Karpas-422 (cell line): ENCODE results near the gene GPR17. TPM values are rescaled to one million over a fixed set of nuclear protein-coding genes. Genes with fewer than 3 reads are reported as not detected.

Experiments used
- DNase-seq: peaks from one replicate; pipeline ENCODE4 v3.0.0-alpha.2; 2015
- H2AFZ ChIP-seq: fragments of 200-600 bp; sonication (generic); 2 replicates; pipeline ENCODE4 v1.6.1; 2014; ENCODE audit warnings: antibody characterized with exemption, low read length, mixed read lengths
- H3K27ac ChIP-seq: fragments of 200-600 bp; sonication (generic); 2 replicates; pipeline ENCODE4 v1.5.1; 2014; ENCODE audit warnings: mild to moderate bottlenecking, low read length, moderate library complexity
- H3K27me3 ChIP-seq: fragments of 200-600 bp; sonication (generic); 2 replicates; pipeline ENCODE4 v1.6.1; 2014; ENCODE audit warnings: low read length, mixed read lengths
- H3K36me3 ChIP-seq: fragments of 200-600 bp; sonication (generic); 2 replicates; pipeline ENCODE4 v1.6.1; 2014; ENCODE audit warnings: low read length, mixed read lengths; ENCODE audit not compliant: insufficient read depth
- H3K4me1 ChIP-seq: fragments of 200-600 bp; sonication (generic); 2 replicates; pipeline ENCODE4 v1.6.1; 2014; ENCODE audit warnings: mild to moderate bottlenecking, low read length, mixed read lengths
- H3K4me2 ChIP-seq: fragments of 200-600 bp; sonication (generic); 2 replicates; pipeline ENCODE4 v1.6.1; 2014; ENCODE audit warnings: low read length, low read depth, mild to moderate bottlenecking; ENCODE audit not compliant: poor library complexity, severe bottlenecking
- H3K4me3 ChIP-seq: fragments of 200-600 bp; sonication (generic); 2 replicates; pipeline ENCODE4 v1.5.1; 2014; ENCODE audit warnings: mild to moderate bottlenecking, antibody characterized with exemption, low read length, mixed read lengths
- H3K79me2 ChIP-seq: fragments of 200-600 bp; sonication (generic); 2 replicates; pipeline ENCODE4 v1.6.1; 2014; ENCODE audit warnings: mild to moderate bottlenecking, low read length, mixed read lengths
- H3K9ac ChIP-seq: fragments of 200-600 bp; sonication (generic); 2 replicates; pipeline ENCODE4 v1.6.0; 2014; ENCODE audit warnings: low read length
- H3K9me2 ChIP-seq: fragments of 200-600 bp; sonication (generic), shearing (Covaris generic); replicated peaks from 2 replicates; pipeline ENCODE4 v1.6.0; 2014; ENCODE audit warnings: mild to moderate bottlenecking, low read length, moderate library complexity; ENCODE audit not compliant: insufficient read depth
- H3K9me3 ChIP-seq: fragments of 300-700, 200-600 bp; sonication (generic); 2 replicates; pipeline ENCODE4 v1.6.1; 2014; ENCODE audit warnings: low read length, mixed read lengths
- H4K20me1 ChIP-seq: fragments of 200-600 bp; sonication (generic); 2 replicates; pipeline ENCODE4 v1.6.1; 2014; ENCODE audit warnings: mild to moderate bottlenecking, antibody characterized with exemption, low read length, low read depth; ENCODE audit not compliant: insufficient read depth
- total RNA-seq: library from RNA; depleted of rRNA; stranded (reverse); fragments of >200 nt; shearing (Covaris generic); gene quantifications from 2 replicates; pipeline ENCODE4 v1.2.3, GENCODE V29; 2014; ENCODE audit warnings: low replicate concordance

The GPR17 gene
- total RNA-seq, 1 experiment from 2014 or later, result not detected

DNA sequence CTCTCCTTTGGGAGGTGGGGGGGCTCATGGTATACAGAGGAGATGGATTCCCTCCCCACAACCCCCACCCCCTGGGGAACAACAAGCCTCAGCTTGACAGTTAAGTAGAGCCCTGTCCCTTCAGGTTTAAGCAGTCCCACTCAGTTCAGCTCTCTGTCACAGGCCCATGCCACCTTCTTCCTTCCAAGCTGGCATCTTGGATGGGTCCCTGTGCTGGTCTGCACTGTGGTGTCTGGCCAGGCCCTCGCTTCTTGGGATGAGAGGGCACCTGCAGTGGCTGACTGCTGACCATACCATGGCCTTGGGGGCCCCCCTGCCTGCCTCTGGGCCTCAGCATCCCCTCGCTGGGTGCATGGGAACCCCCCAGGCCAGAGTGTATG is 20.4 kb upstream of the GPR17 start:
- DNase-seq, result no peak

DNA sequence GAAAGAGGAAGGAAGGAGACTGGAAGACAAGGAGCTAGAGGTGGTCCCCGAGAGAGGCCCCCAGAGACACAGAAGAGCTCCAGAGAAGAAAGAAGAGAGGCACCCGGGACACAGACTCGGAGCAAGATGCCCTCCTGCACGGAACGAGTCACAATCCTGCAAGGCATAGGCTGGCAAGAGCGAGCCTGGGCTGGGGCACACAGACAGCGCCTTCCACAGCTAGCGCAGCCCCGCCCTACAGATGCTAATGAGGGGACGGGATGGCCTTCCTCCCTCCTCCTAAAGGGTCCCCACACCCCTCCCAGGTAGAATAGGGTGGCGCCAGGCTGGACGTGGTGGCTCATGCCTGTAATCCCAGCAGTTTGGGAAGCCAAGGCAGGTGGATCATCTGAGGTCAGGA is 19.8 kb upstream of the GPR17 start:
- Histone ChIP-seq H3K27ac (no peak overlapping the region), H3K4me1 (peaks cover 12% of the 10 kb centered on the region), H3K9me3 (no peaks in the 10 kb centered on the region), H3K4me2 (no peak overlapping the region), H3K9me2 (no peaks in the 10 kb centered on the region), H3K9ac (no peak overlapping the region), H3K4me3 (no peak overlapping the region), H3K79me2 (no peaks in the 10 kb centered on the region), H3K36me3 (no peaks in the 10 kb centered on the region), H3K27me3 (no peaks in the 10 kb centered on the region), H2AFZ (no peak overlapping the region), H4K20me1 (no peaks in the 10 kb centered on the region)
- DNase-seq, result no peak

More for the DNA sequence above, 20.4 kb upstream of the GPR17 start:
- H3K4me3 ChIP-seq, result no peak overlapping the region
- H3K9me2 ChIP-seq, result no peaks in the 10 kb centered on the region
- H3K9me3 ChIP-seq, result no peaks in the 10 kb centered on the region
- no peaks in the 10 kb centered on the region for H3K79me2 ChIP-seq
- H3K9ac ChIP-seq, result no peak overlapping the region
- H3K4me1 ChIP-seq, result peaks cover 5% of the 10 kb centered on the region
- H2AFZ ChIP-seq, result no peak overlapping the region
- H3K4me2 ChIP-seq, result no peak overlapping the region
- no peak overlapping the region for H3K27ac ChIP-seq
- H3K27me3 ChIP-seq, result no peaks in the 10 kb centered on the region
- H4K20me1 ChIP-seq, result no peaks in the 10 kb centered on the region
- H3K36me3 ChIP-seq, result no peaks in the 10 kb centered on the region

DNA sequence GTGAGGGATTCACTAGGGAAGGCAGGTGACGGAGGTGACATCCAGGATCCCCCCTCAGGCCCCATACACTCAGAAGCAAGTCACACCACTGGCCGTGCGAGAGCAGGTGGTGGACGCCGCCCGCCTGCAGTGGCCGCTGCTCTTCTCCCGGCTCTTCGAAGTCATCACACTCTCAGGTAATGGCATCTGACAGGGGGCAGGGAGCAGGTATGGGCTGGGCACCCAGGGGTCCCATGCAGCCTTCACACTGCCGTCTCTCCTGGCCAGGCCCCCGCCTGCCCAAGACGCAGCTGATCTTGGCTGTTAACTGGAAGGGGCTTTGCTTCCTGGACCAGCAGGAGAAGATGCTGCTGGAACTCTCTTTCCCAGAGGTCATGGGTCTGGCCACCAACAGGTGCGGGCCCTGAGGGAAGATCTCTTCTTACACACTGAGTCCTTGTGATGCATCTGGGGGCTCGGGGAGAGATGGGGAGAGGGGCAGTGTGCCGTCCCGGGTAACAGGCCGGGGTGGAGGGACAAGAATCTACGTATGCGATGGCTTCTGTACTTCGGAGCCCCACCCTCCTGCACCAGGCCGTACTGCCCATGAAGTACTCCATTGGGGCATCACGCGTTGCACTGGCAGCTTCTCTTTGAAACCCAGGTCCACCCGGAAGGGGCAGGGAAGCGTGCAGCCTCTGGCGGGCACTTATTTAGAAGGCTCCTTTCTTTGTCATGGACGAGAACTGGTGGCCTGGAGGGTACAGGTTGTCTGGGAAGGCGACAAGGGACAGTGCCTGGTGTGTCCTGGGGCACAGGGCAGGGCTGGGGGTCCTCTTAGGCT is 18.8 kb upstream of the GPR17 start:
- Histone ChIP-seq H3K9me2 (no peaks in the 10 kb centered on the region), H4K20me1 (no peaks in the 10 kb centered on the region)
- no peak for DNase-seq

DNA sequence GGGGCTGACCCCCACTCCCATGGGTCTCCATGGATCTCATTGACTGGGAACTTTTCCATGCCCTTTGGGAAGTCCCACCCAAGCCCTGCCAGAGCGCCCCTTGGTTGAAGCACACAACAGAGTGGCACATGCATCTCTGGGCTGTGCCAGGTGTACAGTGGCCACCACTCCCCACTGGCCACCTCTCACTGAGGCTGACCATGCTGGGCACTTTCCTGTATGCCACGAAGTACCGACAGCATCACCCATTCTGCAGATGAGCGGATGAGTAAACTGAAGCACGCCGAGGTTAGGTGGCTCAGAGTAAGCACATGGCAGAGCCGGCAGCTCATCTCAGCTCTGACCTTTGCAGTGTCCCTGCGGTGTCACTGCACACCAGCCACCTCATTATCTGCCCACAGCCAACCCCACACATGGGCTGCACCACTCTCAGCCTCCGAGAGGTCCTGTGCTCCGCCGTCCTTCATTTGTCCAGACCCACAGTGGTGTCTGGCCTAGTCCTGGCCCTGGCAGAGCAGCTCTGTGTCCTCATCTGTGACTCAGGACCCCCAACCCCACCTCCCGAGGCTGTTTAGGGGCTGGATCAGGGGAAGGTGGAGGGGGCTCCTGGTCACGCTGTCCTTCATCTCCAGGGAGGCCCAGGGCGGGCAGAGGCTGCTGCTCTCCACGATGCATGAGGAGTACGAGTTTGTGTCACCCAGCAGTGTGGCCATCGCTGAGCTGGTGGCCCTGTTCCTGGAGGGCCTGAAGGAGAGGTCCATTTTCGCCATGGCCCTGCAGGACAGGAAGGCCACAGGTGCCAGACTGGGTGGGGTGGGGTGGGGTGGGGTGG is 18.0 kb upstream of the GPR17 start:
- H3K9ac ChIP-seq, result no peak overlapping the region
- no peaks in the 10 kb centered on the region for H3K27me3 ChIP-seq
- H3K4me3 ChIP-seq, result no peak overlapping the region
- H2AFZ ChIP-seq, result no peak overlapping the region
- H3K27ac ChIP-seq, result no peak overlapping the region
- no peaks in the 10 kb centered on the region for H3K9me2 ChIP-seq
- no peak for DNase-seq
- no peaks in the 10 kb centered on the region for H3K79me2 ChIP-seq
- no peaks in the 10 kb centered on the region for H3K36me3 ChIP-seq
- H3K4me2 ChIP-seq, result no peak overlapping the region
- no peaks in the 10 kb centered on the region for H4K20me1 ChIP-seq
- H3K9me3 ChIP-seq, result no peaks in the 10 kb centered on the region
- peaks cover 27% of the 10 kb centered on the region for H3K4me1 ChIP-seq

More for the DNA sequence above, 18.8 kb upstream of the GPR17 start:
- H3K4me1 ChIP-seq, result peaks cover 18% of the 10 kb centered on the region
- no peaks in the 10 kb centered on the region for H3K36me3 ChIP-seq
- no peaks in the 10 kb centered on the region for H3K79me2 ChIP-seq
- no peaks in the 10 kb centered on the region for H3K27me3 ChIP-seq
- H3K4me2 ChIP-seq, result no peak overlapping the region
- H3K9me3 ChIP-seq, result no peaks in the 10 kb centered on the region
- H2AFZ ChIP-seq, result no peak overlapping the region
- H3K4me3 ChIP-seq, result no peak overlapping the region
- no peak overlapping the region for H3K27ac ChIP-seq
- H3K9ac ChIP-seq, result no peak overlapping the region

DNA sequence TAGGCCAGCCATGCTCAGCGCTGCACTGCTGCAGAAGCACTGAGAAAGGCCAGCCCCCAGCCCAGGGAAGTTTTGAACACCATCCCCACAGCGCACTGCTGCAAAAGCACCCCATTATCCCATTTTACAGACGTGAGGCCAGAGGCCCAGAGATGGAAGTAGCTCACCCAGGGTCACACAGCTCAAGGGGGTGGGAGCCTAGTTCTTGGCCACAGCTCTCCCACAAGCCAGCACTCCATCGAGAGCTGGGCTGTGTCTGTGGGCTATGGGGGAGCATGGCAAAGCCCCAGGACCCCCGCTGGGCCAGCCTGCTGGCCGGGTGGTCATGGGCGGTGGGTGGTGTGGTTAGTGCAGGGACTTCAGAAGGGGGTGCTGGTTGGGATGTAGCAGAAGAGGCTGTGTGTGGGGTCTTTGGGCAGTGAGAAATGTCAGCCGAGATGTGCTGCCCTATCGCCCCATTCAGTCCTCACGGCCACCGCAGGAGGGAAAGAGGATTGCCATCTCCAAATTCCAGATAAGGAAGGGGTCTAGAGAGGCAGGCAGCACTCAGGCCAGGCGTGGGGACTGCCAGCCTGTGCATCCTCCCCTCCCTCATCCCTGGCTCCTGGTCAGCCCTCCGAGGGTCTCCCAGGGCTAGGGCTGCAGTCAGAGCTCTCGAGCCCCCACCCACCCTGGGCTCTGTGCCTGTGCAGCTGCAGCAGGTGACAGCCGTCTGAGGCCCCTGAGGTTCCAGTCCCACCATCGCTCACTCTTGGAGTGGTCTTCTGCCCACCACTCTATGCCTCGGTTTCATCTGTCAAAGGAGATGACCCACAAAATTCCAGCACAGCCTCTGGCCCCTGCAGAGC is 17.0 kb upstream of the GPR17 start:
- H3K4me3 ChIP-seq, result no peak overlapping the region
- no peak for DNase-seq
- no peaks in the 10 kb centered on the region for H4K20me1 ChIP-seq
- H3K27ac ChIP-seq, result no peak overlapping the region
- H3K4me2 ChIP-seq, result no peak overlapping the region
- peaks cover 37% of the 10 kb centered on the region for H3K4me1 ChIP-seq
- H3K27me3 ChIP-seq, result no peaks in the 10 kb centered on the region
- no peaks in the 10 kb centered on the region for H3K9me2 ChIP-seq
- H3K36me3 ChIP-seq, result no peaks in the 10 kb centered on the region
- H3K9ac ChIP-seq, result no peak overlapping the region
- no peaks in the 10 kb centered on the region for H3K9me3 ChIP-seq
- H2AFZ ChIP-seq, result no peak overlapping the region
- H3K79me2 ChIP-seq, result no peaks in the 10 kb centered on the region

DNA sequence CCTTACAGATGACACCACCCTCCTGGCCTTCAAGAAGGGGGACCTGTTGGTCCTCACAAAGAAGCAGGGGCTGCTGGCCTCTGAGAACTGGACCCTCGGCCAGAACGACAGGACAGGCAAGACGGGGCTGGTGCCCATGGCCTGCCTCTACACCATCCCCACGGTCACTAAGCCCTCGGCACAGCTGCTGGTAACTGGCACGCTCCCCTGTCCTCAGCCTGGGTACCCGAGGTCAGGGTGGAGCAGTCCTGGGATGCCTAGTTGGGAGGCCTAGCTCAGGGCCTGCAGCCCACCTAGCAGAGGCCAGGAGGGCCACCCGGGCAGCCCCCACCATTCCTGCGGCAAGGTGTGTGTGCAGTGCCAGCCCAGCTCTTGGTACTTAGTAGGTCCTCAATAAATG is 16.3 kb upstream of the GPR17 start:
- Histone ChIP-seq H3K4me3 (no peak overlapping the region), H3K9ac (no peak overlapping the region), H2AFZ (no peak overlapping the region), H3K27ac (no peak overlapping the region), H3K9me3 (no peaks in the 10 kb centered on the region), H3K9me2 (no peaks in the 10 kb centered on the region), H3K4me2 (no peak overlapping the region), H4K20me1 (no peaks in the 10 kb centered on the region), H3K4me1 (peaks cover 42% of the 10 kb centered on the region), H3K27me3 (no peaks in the 10 kb centered on the region), H3K79me2 (no peaks in the 10 kb centered on the region), H3K36me3 (no peaks in the 10 kb centered on the region)
- DNase-seq, result no peak

DNA sequence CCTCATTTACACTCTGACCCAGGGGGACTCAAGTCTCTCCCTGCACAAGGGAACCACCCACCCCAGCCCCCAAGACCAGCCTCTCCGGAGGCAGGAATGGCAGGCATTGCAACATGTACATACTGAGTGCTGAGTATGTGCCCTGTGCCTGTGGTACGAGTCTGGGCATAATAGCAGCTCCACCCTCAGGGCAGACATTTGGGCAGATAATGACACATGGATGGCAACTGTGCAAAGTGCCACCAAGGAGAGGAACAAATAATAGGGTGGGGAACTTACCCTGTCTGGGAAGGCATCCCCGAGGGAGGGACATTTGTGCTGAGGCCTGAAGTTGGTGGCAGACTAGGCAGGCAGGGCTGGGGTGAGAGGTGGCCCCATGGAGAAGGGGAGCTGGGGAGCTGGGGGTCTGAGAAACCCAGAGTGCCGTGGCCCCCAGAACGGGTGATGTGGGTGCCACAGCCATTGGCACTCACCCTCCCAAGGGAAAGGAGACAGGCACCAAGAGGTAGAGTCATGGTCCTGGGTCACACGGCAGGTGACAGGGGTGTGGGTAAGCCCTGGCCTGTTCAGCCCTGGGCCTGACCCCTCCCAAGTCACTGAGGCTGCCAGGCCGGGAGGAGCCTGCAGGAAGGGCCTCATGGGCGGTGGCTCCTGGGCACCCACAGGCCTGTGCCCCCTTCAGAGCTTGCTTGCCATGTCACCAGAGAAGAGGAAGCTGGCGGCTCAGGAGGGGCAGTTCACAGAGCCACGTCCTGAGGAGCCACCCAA is 15.7 kb upstream of the GPR17 start:
- Histone ChIP-seq H3K27me3 (no peaks in the 10 kb centered on the region), H3K27ac (no peak overlapping the region), H3K4me1 (peaks cover 42% of the 10 kb centered on the region), H3K9me3 (no peaks in the 10 kb centered on the region), H3K79me2 (no peaks in the 10 kb centered on the region), H3K9me2 (no peaks in the 10 kb centered on the region), H3K36me3 (no peaks in the 10 kb centered on the region), H2AFZ (no peak overlapping the region), H3K4me3 (no peak overlapping the region), H4K20me1 (no peaks in the 10 kb centered on the region), H3K4me2 (no peak overlapping the region), H3K9ac (no peak overlapping the region)
- DNase-seq, result no peak
